Activated CD4-positive, CD25-positive, alpha-beta regulatory T cell treated with anti-CD3 and anti-CD28 coated beads, Interleukin-2, amount 50 U/mL, for 16 hours (primary cell): Measurements from ENCODE around the gene KIAA0232.

Experiments used
- DNase-seq: peaks from one replicate; pipeline ENCODE4 v3.0.0-alpha.2; 2020; ENCODE audit warnings: low read depth, low spot score

Gene KIAA0232

DNA sequence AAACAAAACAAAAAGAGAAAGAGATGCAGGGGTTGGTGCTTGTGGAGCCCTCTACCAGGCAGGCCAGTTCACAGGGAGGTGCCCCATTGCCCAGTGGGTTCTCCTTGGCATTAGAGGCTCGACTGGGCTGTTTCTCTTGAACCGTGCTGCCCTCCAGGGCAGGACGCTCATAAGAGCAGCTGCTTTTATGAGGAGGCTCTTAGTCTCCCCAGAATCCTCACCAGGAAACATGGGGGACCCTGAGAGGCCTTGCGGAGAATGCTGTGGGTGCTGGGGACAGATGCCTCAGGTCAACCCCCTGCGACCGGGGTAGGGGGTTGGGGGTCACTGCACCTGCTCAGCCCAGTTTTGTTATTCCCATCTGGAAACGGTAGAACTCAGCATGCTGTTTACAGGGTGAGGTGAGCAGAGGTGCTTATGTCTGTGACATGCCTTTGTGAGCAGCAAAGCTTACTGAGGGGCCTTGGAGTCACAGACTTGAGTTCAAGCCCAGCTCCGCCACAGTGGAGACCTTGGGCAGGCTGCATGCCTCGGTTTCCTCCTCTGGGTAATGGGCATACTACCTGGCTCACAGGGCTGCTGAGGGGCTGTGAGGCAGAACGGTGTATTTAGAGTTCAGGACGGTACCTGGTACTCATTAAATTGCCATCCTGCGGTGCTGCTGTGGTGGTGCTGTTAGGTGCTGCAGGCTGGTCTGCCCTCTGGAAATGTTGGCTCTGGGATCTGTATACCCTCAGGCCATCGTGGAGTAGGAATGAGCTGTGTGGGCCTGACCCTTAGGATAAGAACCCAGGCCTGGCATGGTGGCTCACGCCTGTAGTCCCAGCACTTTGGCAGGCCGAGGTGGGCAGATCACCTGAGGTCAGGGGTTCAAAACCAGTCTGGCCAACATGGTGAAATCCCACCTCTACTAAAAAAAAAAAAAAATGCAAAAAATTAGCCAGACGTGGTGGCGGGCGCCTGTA, 132.8 kb downstream of the KIAA0232 start:
- no peak for DNase-seq

DNA sequence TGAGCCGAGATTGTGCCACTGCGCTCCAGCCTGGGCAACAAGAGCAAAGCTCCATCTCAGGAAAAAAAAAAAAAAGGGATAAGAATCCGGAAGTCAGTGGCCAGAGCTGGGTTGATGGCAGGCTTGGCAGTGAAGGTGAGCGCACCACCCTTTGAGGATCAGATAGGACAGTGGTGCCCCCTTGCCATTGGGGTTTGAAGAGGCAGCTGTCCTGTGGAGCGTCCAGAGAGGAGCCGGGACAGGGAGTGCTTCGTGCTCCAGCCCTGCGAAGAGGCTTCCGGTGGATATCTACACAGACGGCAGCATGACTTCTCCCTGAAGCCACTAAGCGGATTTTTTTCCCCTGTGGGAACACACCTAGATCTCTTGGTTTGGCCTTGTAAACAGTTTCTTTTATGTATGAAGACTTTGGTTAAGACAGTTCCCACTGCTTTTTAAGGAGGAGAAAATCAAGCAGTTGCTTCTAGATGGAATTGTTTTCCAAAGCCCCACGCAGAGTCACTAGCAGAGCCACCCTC, 133.6 kb downstream of the KIAA0232 start:
- DNase-seq, result no peak

DNA sequence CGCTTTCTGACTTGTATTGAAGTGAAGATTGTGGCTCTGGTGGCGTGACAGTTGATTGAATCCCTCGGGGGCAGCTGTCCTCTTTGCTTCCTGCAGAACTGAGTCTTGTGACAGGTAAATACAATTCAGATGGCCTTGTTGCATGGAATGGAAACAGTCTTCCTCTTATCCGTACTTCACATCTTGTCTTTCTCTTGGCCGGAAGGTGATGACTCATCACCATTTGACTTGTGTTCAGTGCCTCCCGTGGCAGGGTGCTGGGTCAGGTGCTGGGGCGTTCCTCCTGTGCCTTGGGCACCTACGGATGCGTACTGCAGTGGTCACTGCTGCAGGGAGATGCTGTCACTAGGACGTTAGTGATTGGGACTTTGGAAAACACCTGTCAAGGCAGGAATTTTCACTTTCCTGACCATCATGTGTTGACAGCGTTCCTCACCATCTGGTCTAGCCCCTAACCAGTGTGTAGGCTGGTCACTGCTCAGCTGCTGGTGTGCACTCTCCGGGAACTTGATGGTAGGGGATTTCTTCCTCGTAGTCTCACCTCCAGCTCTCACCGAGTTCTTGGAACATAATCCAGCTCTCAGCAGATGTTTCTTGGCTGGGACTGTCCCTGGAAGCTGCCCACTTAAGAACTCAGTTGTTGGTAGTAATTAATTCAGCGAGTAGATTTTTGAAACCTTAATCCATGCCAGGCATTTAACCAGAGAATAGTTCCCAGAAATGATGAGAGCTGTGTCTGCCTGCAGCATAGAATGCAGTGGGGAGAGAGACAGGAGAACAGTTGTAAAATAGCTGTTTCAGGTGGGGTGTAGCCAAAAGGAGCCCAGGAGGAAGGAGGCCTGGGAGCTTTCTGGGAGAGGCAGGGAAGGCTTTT, 134.3 kb downstream of the KIAA0232 start:
- DNase-seq, result peak; percentile 33

DNA sequence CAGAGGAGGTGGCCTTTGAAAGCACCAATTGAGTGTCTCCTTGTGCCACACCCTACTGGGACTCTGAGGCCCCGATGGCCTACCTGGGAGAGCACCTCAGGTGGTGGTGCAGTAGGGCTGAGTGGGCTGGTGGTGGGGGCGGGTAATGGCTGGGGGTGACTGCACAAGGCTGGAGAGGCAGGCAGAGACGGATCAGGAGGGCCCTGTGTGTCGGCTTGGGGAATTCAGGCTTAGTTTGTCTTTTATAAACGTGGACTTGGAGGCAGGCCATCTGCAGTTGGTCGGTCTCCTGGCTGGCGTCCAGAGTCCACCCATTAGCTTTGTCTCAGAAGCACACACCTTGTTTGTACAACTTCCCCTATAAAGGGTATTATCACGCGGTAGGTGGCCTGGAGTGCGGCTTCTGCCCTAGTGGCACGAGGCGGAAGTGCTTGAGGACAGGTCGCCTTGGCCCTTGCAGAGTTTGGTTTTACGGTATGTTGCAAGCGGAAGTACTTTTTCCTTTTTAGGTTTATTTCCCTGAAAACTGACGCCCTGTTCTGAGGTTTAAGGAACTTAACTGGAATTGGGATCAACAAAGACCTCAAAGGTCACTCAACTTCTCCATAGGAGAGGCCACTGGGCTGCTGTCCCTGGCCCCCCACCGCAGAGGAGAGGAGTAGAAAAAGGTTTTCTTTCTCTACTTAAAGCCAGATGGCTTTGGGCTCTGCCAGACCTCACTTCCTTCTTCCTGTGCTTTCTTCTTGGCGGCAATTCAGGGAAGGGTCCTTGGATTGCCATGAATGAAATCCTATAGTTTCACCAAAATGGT, 135.1 kb downstream of the KIAA0232 start:
- no peak for DNase-seq

DNA sequence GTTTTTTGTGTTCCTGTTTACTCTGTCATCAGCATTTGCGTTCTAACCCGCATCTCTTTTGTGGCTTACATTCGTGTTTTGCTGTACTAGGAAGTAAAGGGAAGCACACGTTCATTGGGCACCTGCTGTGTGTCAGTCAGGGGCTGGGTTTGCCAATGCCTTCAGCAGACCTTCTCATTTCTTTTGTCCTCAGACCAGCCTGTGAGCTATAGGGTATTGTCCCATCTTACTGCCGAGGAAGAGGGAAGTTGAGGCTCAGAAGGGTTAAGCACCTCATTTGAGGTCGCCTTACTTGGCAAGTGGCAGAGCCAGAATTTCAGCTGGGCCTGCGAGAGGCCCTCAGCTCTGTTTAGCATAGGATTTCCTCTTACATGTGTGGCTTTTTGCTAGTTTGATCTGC, 135.8 kb downstream of the KIAA0232 start:
- DNase-seq, result no peak

DNA sequence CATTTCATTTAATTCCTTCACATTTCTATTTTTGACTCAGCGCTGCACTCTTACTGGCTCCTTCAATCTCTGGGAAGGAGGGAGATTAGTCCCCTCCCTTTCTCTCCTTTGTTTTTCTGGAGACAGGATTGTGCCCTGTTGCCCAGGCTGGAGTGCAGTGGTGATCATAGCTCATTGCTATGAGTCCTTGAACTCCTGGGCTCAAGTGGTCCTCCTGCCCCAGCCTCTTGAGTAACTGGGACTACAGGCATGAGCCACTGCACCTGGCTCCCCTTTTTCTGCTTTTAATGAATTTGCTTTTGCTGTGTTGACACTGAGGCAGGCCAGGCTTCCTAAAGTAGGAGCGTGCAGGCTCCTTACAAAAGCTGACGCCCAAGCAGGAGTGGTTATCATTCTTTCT, 137.6 kb downstream of the KIAA0232 start:
- no peak for DNase-seq

DNA sequence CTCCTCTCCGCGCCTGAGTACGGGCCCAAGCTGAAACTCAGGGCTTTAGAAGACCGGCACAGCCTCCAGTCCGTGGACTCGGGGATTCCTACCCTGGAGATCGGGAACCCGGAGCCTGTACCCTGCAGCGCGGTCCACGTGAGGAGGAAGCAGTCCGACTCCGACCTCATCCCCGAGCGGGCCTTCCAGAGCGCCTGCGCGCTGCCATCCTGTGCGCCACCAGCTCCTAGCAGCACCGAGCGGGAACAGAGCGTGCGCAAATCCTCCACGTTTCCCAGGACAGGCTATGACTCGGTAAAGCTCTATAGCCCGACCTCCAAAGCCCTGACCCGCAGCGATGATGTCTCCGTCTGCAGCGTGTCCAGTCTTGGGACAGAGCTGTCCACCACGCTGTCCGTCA, 141.0 kb downstream of the KIAA0232 start:
- no peak for DNase-seq

DNA sequence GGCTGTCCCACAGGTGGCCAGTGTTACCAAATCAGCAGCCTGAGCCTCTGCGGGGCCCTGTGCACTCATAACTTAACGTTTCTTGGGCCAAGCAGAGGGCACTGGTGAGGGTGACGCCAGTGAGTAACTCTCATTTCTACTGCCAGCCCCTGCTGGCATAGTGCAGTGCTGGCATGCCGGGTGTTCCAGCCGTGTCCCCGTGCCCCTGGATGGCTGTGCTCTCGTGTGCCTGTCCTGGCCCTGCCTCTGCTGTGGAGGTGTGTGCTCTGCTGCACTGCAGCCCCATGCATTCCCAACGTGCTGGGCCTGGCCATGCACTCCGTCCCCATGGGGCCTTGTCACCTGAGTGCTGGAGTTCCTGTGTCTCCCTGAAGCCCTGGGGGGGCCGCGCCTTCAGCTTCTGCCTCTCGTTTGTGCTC, 141.8 kb downstream of the KIAA0232 start:
- DNase-seq, result no peak

DNA sequence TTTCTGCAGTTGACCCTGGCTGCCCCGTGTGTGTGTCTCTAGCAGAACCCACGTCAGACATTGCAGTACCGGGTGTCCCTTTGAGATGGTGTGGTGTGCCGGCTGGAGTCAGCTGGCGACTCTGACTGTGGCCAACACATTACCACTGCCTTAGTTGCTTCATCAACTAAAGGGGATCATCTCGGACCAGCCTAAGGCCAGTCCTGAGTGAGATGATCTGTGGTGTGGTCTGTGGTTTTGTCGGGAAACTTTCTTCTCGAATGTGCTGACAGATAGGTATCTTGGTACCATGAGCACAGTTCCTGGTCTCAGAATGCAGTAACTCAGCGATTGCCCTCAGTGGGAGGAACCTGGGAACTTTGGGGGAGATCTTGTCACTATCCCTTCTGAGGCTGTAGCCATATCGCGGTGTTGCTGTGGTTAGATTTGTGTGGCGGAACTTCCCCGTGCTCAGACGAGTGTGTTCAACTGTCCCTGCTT, 142.9 kb downstream of the KIAA0232 start:
- no peak for DNase-seq

DNA sequence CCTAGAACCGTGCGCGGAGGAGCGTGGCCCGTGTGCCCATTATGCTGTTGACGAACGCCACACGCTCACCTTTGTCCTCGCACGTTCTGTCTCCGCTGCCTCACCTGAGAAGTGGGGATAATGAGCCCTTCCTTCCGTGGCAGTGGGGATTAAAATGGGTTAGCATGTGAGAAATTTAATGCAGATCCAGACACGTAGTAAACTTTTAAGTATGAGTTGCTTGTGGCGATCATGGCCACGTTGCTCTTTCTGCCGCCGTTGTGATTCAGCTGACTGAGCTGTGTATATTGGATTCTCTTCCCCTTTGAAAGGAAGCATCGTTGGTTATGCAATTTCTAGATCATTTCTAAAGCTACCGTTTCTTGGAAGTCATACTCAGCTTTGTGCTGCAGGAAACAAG, 143.6 kb downstream of the KIAA0232 start:
- DNase-seq, result no peak

DNA sequence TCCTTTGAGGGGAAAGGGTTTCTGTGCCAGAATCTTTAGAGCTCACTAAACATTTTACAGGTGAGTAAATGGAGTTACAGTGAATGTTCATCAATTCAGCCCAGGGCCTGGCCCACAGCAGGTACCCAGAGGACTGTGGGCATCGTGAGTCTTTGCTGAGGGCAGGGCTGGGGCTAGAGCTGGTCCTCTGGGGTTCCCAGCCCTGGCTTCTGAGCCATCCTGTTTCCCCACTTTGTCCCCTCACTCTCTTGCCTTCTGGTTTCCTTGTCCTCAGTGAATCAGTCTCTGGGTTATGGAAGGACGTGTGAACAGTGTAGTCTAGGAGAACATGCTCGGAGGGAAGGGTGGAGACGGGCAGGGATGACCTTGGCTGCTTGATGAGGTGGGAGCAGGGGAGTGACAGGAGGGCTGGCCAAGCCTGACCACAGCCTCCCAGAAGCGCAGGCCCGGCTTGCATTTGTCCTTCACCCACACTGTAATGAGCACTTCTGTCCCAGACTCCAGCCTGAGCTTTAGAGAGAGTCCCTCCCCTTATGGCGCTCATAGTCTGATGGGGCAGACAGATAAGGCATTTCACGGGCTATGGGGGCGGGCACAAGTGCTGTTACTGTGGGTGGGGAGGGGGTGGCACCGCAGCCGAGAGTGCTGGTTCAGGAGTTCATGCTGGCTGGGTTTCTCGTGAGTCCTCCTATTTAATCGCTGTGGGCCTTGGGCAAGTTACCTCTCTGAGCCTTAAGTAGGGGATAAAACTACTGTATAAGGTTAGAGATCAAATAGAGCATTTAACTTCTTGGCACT, 144.4 kb downstream of the KIAA0232 start:
- DNase-seq, result peak; percentile 33

DNA sequence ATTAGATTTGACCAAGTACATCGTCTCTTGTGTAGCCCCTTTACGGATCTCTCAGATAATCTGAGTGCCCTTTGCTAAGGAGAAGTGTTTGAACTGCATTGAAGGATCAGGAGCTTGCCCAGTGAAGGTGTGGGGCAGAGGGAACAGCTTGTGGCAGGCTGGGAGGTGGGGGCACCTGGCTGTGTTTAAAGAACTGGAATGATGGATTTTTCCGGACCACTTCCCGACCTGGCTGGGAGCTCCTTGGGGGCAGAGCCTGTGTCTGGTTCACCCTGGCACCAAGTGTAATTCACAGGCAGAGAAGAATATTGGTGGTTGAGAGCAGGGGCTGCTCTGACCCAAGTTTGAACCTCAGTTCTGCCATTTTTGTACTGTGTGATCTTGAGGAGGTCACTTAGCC, 145.6 kb downstream of the KIAA0232 start:
- DNase-seq, result no peak

DNA sequence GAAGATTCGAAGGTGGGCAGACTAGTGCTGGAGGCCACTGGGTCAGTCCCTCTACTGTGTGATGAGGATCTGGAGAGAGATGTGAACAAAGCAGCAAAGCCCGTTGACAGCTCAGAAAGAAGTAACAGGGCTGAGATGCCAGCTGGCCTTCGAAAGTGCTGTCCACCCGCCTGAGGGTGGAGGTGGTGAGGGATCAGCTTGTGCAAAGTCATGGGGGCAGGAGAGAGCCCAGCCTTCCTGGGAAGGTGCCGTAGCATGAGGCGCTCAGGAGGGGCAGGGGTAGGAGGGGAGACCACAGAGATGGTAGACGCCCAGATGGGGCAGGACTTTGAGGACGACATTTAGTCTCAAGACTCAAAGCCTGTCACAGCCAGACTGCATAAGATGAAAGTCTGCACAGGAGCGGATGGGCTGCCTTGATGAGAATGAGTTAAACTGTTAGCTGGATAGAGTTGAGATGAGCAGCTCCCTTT, 146.8 kb downstream of the KIAA0232 start:
- no peak for DNase-seq

DNA sequence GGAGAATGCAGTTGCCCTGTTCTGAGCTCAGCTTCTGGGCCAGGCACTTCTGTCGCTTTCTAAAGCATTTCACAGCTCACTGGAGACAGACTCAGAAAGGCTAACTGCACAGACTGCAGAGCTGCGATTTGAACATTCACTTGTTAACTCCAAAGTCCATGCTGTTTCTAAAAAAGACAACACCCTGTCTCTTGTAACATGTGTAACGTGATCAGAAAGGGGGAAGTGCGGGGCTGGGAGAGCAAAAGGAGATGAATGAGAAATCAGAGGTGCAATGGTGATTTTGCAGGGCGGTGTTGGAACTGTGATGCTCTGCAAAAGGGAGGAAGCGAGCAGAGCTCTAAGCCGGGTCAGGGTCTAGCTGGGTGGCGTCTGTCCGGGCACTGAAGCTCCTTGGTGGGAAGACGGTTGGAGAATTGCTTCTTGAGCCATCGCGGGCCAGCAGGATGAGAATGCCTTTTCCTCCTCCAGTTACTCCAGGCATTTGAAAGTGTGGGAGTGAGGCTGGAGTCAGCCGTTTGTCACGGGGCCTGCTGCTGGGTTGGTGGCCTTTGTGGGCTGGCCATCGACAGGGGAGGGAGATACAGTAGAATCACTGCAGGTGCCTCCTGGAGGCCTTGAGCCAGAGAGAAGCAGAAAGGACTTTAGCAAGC, 147.4 kb downstream of the KIAA0232 start:
- DNase-seq, result no peak

DNA sequence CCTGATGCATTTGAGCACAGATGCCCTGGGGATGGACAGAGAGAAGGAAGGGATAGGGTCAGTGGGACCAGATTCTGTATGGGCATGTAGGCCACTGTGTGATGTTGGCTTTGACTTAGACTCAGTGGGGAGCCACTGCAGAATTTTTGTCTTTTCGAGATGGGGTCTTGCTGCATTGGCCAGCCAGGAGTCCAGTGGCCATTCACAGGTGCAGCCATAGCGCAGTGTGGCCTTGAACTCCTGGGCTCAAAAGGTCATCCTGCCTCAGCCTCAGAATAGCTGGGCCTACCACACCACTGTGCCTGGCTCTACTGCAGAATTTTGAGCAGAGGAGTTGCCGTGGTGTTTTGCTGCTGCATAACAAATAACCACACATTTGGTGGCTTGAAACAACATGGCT, 149.9 kb downstream of the KIAA0232 start:
- DNase-seq, result no peak

DNA sequence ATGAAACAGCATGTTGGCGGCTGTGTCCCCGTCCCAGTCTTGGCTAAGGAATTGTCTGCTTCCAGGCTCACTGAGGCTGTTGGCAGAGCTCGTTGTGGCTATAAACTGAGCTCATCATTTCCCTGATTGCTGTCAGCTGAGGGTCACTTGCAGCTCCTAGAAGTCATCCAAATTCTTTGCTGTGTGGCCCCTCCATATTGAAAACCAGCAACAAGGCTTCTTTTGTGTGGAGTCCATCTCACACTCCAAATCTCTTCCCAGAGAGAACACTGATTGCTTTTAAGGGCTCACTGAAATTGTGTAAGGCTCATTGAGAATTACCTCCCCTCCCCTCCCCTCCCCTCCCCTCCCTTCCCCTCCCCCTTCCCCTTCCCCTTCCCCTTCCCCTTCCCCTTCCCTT, 150.4 kb downstream of the KIAA0232 start:
- DNase-seq, result no peak
